Measurements from ENCODE around the gene KBTBD8.

GRCh38 chr3:67012564-67012963, 14.5 kb downstream of the KBTBD8 start:
- TF ChIP-seq CTCF (IDR thresholded peaks at IDR 0.05) = no peak
- TF ChIP-seq EZH2 (IDR thresholded peaks at IDR 0.05; ENCODE audit: borderline replicate concordance, insufficient read depth, low read depth, low read length, poor library complexity, severe bottlenecking) = no peak
